Tibial nerve (tissue), 4 donors: ENCODE results near the gene TRAF5. TPM values are rescaled to one million over a fixed set of nuclear protein-coding genes. Genes with fewer than 3 reads are reported as not detected.
A peak's percentile ranks its signal among the peaks of the same experiment; 100 is the strongest.

Experiments
- DNase-seq, 2 donors: peaks; one replicate each; pipeline ENCODE4 v3.0.0-alpha.2; 2019; ENCODE audit warnings: low spot score in 2 of 2
- H3K27ac ChIP-seq, 4 donors: fragments of 200-600 bp; sonication (generic) in 3 of 4; one replicate each; pipeline ENCODE4 v1.5.1; 2017 to 2019; ENCODE audit warnings: mild to moderate bottlenecking in 1 of 4
- H3K27me3 ChIP-seq, 2 donors: fragments of 200-600 bp; sonication (generic) in 1 of 2; one replicate each; pipeline versions ENCODE4 v1.5.1 to v1.6.0; 2017 to 2019
- H3K36me3 ChIP-seq, 3 donors: fragments of 200-600 bp; sonication (generic); one replicate each; pipeline ENCODE4 v1.5.1; 2018 to 2019
- H3K4me1 ChIP-seq, 4 donors: fragments of 200-600 bp; sonication (generic) in 3 of 4; one replicate each; pipeline ENCODE4 v1.5.1; 2017 to 2019
- H3K4me3 ChIP-seq, 4 donors: fragments of 200-600 bp; sonication (generic) in 3 of 4; one replicate each; pipeline ENCODE4 v1.5.1; 2017 to 2019; ENCODE audit warnings: mild to moderate bottlenecking in 1 of 4, moderate library complexity in 1 of 4
- H3K9me3 ChIP-seq, 4 donors: fragments of 200-600 bp; sonication (generic) in 3 of 4; one replicate each; pipeline ENCODE4 v1.5.1; 2017 to 2019
- CTCF ChIP-seq, 5 experiments: fragments of 200-600 bp in 3 of 5; fragments of 450-650 bp in 2 of 5; sonication (generic) in 3 of 5; IDR thresholded peaks; one replicate each; pipeline ENCODE4 v1.5.1; 2016 to 2019; ENCODE audit warnings: antibody characterized with exemption in 5 of 5, mild to moderate bottlenecking in 3 of 5, moderate library complexity in 2 of 5
- EP300 ChIP-seq, 2 donors: sonication (generic); formaldehyde crosslinking; IDR thresholded peaks; one replicate each; pipeline ENCODE4 v1.6.1; 2017; ENCODE audit warnings: antibody characterized with exemption in 2 of 2, mild to moderate bottlenecking in 1 of 2
- POLR2A ChIP-seq, 2 donors: fragments of 450-650 bp; IDR thresholded peaks; one replicate each; pipeline ENCODE4 v1.6.1; 2017; ENCODE audit warnings: antibody characterized with exemption in 2 of 2, mild to moderate bottlenecking in 2 of 2, moderate library complexity in 2 of 2
- WGBS, 2 donors: methylation state at CpG; one replicate each; pipeline ENCODE4 v1.1.5; 2018; 5-methylcytosine and 5-hydroxymethylcytosine counted together
- total RNA-seq, 4 donors: library from RNA; depleted of rRNA; stranded (reverse); fragments of >200 nt; gene quantifications; one replicate each; pipeline ENCODE4 v1.1.0, GENCODE V29; 2016

The TRAF5 gene
- total RNA-seq, 4 donors from 2014 or later = 12.0 to 18.6 (median 15.6) TPM

- TF ChIP-seq CTCF (IDR thresholded peaks at IDR 0.05) = no peak
- no peak for TF ChIP-seq POLR2A (IDR thresholded peaks at IDR 0.05)
- TF ChIP-seq EP300 (IDR thresholded peaks at IDR 0.05) = no peak
- H3K27ac ChIP-seq = no peak overlapping the region
- DNase-seq = no peak
- H3K27me3 ChIP-seq = no peaks in the 10 kb centered on the region
- no peak overlapping the region for H3K4me3 ChIP-seq
- peaks cover 0 to under 1% (median 0%) of the 10 kb centered on the region in 4 donors for H3K4me1 ChIP-seq
- peaks cover 2 to 94% (median 4%) of the 10 kb centered on the region in 3 donors for H3K36me3 ChIP-seq
- no peaks in the 10 kb centered on the region for H3K9me3 ChIP-seq
Observed at GRCh38 chr1:211282023-211282373, 44.6 kb upstream of the TRAF5 start.

GRCh38 chr1:211285196-211285595 lies 41.4 kb upstream of the TRAF5 start:
- Histone ChIP-seq H3K9me3 (no peaks in the 10 kb centered on the region), H3K27ac (no peak overlapping the region), H3K27me3 (no peaks in the 10 kb centered on the region), H3K4me1 (peaks cover 0 to 3% (median 0%) of the 10 kb centered on the region in 4 donors), H3K4me3 (no peak overlapping the region), H3K36me3 (peaks cover 0 to 84% (median 4%) of the 10 kb centered on the region in 3 donors)
- WGBS, 2 donors = 87 to 93% methylated on average over 4 of the region's 4 CpGs
- no peak for DNase-seq
- TF ChIP-seq CTCF (IDR thresholded peaks at IDR 0.05) (no peak), EP300 (IDR thresholded peaks at IDR 0.05) (no peak), POLR2A (IDR thresholded peaks at IDR 0.05) (no peak)

- Histone ChIP-seq H3K27me3 (no peaks in the 10 kb centered on the region), H3K27ac (no peak overlapping the region), H3K4me3 (no peak overlapping the region), H3K4me1 (peaks cover 0 to 3% (median 0%) of the 10 kb centered on the region in 4 donors), H3K9me3 (no peaks in the 10 kb centered on the region), H3K36me3 (peaks cover 0 to 85% (median 4%) of the 10 kb centered on the region in 3 donors)
- 74 to 75% methylated on average over 3 of the region's 3 CpGs for WGBS, 2 donors
- no peak for DNase-seq
- TF ChIP-seq POLR2A (IDR thresholded peaks at IDR 0.05) (no peak), CTCF (IDR thresholded peaks at IDR 0.05) (no peak), EP300 (IDR thresholded peaks at IDR 0.05) (no peak)
Observed at GRCh38 chr1:211287218-211287617, 39.4 kb upstream of the TRAF5 start.

GRCh38 chr1:211292411-211292810 lies 34.2 kb upstream of the TRAF5 start:
- peaks cover 0 to 75% (median 4%) of the 10 kb centered on the region in 3 donors for H3K36me3 ChIP-seq
- WGBS, 2 donors = 90% methylated on average over 2 of the region's 2 CpGs
- H3K4me1 ChIP-seq = no peaks in the 10 kb centered on the region
- DNase-seq = no peak
- no peak overlapping the region for H3K27ac ChIP-seq
- no peak overlapping the region for H3K4me3 ChIP-seq
- no peaks in the 10 kb centered on the region for H3K27me3 ChIP-seq
- TF ChIP-seq CTCF (IDR thresholded peaks at IDR 0.05) = no peak
- no peak for TF ChIP-seq POLR2A (IDR thresholded peaks at IDR 0.05)
- TF ChIP-seq EP300 (IDR thresholded peaks at IDR 0.05) = no peak
- H3K9me3 ChIP-seq = no peaks in the 10 kb centered on the region

GRCh38 chr1:211296396-211296795 lies 30.2 kb upstream of the TRAF5 start:
- no peak overlapping the region for H3K27ac ChIP-seq
- peaks cover 0 to 86% (median 4%) of the 10 kb centered on the region in 3 donors for H3K36me3 ChIP-seq
- no peak for TF ChIP-seq POLR2A (IDR thresholded peaks at IDR 0.05)
- TF ChIP-seq EP300 (IDR thresholded peaks at IDR 0.05) = no peak
- no peak overlapping the region for H3K4me3 ChIP-seq
- no peaks in the 10 kb centered on the region for H3K27me3 ChIP-seq
- no peaks in the 10 kb centered on the region for H3K4me1 ChIP-seq
- H3K9me3 ChIP-seq = no peaks in the 10 kb centered on the region
- DNase-seq = no peak

GRCh38 chr1:211305044-211305443 lies 21.6 kb upstream of the TRAF5 start:
- Histone ChIP-seq H3K9me3 (no peaks in the 10 kb centered on the region), H3K4me1 (no peaks in the 10 kb centered on the region), H3K36me3 (peaks cover 0 to 48% (median 8%) of the 10 kb centered on the region in 3 donors), H3K4me3 (no peak overlapping the region), H3K27me3 (no peaks in the 10 kb centered on the region), H3K27ac (peak overlapping the region in 1 of 4 donors; percentile 51)
- WGBS, 2 donors = 59 to 64% methylated on average over 3 of the region's 3 CpGs
- TF ChIP-seq CTCF (IDR thresholded peaks at IDR 0.05) = no peak
- TF ChIP-seq POLR2A (IDR thresholded peaks at IDR 0.05) = no peak
- TF ChIP-seq EP300 (IDR thresholded peaks at IDR 0.05) = no peak
- no peak for DNase-seq
